Measurements from ENCODE around the gene TRIM28. TPM values are rescaled to one million over a fixed set of nuclear protein-coding genes. Genes with fewer than 3 reads are reported as not detected.

TRIM28 gene
- total and polyA plus RNA-seq, 9 of the 15 experiments (the other 6 are each of a cell fraction or from before 2014, with no cell fraction given), result 12.1 to 797 (median 490) TPM

DNA sequence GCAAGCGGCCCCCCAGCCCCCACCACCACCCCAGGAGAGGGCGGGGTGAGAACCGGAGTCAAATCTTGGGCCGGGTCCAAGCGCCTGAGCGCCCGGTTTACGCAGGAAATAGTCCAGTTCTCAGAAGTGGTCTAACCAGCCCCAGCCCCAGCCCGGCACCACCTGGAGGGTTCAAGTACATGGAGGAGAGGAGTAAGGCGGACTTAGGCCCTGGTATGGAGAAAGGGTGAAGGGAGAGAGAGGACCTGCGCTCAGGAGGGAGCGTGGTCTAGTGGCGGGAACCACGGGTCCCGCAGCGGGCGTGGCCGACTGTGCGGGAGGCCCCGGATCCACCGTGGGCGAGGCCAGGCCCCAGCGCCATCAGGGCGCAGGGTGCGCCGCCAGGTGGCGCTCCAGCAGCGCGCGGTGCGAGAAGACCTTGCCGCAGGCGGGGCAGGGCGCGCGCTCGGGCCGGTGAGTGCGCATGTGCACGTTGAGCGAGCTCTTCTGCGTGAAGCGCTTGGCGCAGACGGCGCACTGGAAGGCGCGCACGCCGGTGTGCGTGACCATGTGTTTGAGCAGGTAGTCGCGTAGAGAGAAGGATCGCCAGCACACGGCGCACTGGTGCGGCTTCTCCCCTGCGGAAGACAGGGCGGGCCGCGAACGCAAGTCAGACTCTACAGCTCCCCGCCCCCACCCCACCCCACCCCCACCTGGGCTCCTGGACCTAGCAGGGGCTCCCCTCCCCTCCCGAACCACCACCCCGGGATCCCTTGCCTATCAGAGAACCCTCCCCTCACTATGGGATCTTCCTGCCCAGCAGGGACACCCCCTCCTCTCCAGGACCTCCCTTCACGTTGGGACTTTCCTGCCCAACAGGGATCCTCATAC is 29.9 kb upstream of the TRIM28 start (continued):
- TF ChIP-seq, protein P1, sequence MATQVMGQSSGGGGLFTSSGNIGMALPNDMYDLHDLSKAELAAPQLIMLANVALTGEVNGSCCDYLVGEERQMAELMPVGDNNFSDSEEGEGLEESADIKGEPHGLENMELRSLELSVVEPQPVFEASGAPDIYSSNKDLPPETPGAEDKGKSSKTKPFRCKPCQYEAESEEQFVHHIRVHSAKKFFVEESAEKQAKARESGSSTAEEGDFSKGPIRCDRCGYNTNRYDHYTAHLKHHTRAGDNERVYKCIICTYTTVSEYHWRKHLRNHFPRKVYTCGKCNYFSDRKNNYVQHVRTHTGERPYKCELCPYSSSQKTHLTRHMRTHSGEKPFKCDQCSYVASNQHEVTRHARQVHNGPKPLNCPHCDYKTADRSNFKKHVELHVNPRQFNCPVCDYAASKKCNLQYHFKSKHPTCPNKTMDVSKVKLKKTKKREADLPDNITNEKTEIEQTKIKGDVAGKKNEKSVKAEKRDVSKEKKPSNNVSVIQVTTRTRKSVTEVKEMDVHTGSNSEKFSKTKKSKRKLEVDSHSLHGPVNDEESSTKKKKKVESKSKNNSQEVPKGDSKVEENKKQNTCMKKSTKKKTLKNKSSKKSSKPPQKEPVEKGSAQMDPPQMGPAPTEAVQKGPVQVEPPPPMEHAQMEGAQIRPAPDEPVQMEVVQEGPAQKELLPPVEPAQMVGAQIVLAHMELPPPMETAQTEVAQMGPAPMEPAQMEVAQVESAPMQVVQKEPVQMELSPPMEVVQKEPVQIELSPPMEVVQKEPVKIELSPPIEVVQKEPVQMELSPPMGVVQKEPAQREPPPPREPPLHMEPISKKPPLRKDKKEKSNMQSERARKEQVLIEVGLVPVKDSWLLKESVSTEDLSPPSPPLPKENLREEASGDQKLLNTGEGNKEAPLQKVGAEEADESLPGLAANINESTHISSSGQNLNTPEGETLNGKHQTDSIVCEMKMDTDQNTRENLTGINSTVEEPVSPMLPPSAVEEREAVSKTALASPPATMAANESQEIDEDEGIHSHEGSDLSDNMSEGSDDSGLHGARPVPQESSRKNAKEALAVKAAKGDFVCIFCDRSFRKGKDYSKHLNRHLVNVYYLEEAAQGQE (IDR thresholded peaks at IDR 0.05; ENCODE audit: borderline replicate concordance), result peak; percentile 71
- TF ChIP-seq, protein P1 (CRISPR knock-in tag; IDR thresholded peaks at IDR 0.05; ENCODE audit: low read depth), result peak; percentile 51; the same call in 1 of the 2 replicates
- TF ChIP-seq NR3C1 (CRISPR knock-in tag; IDR thresholded peaks at IDR 0.05), result no peak; the same call in 1 of the 2 replicates
- TF ChIP-seq, protein P2, sequence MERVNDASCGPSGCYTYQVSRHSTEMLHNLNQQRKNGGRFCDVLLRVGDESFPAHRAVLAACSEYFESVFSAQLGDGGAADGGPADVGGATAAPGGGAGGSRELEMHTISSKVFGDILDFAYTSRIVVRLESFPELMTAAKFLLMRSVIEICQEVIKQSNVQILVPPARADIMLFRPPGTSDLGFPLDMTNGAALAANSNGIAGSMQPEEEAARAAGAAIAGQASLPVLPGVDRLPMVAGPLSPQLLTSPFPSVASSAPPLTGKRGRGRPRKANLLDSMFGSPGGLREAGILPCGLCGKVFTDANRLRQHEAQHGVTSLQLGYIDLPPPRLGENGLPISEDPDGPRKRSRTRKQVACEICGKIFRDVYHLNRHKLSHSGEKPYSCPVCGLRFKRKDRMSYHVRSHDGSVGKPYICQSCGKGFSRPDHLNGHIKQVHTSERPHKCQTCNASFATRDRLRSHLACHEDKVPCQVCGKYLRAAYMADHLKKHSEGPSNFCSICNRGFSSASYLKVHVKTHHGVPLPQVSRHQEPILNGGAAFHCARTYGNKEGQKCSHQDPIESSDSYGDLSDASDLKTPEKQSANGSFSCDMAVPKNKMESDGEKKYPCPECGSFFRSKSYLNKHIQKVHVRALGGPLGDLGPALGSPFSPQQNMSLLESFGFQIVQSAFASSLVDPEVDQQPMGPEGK (CRISPR knock-in tag; IDR thresholded peaks at IDR 0.05; ENCODE audit: borderline replicate concordance), result no peak
- TF ChIP-seq, protein P3, sequence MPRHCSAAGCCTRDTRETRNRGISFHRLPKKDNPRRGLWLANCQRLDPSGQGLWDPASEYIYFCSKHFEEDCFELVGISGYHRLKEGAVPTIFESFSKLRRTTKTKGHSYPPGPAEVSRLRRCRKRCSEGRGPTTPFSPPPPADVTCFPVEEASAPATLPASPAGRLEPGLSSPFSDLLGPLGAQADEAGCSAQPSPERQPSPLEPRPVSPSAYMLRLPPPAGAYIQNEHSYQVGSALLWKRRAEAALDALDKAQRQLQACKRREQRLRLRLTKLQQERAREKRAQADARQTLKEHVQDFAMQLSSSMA (CRISPR knock-in tag; IDR thresholded peaks at IDR 0.05), result no peak
- peak; percentile 31 for TF ChIP-seq PCBP1 (IDR thresholded peaks at IDR 0.05; ENCODE audit: low read depth, low read length, poor library complexity, severe bottlenecking)
- TF ChIP-seq ZNF41 (CRISPR knock-in tag; conservative IDR thresholded peaks at IDR 0.05), result no peak
- TF ChIP-seq, protein P4, sequence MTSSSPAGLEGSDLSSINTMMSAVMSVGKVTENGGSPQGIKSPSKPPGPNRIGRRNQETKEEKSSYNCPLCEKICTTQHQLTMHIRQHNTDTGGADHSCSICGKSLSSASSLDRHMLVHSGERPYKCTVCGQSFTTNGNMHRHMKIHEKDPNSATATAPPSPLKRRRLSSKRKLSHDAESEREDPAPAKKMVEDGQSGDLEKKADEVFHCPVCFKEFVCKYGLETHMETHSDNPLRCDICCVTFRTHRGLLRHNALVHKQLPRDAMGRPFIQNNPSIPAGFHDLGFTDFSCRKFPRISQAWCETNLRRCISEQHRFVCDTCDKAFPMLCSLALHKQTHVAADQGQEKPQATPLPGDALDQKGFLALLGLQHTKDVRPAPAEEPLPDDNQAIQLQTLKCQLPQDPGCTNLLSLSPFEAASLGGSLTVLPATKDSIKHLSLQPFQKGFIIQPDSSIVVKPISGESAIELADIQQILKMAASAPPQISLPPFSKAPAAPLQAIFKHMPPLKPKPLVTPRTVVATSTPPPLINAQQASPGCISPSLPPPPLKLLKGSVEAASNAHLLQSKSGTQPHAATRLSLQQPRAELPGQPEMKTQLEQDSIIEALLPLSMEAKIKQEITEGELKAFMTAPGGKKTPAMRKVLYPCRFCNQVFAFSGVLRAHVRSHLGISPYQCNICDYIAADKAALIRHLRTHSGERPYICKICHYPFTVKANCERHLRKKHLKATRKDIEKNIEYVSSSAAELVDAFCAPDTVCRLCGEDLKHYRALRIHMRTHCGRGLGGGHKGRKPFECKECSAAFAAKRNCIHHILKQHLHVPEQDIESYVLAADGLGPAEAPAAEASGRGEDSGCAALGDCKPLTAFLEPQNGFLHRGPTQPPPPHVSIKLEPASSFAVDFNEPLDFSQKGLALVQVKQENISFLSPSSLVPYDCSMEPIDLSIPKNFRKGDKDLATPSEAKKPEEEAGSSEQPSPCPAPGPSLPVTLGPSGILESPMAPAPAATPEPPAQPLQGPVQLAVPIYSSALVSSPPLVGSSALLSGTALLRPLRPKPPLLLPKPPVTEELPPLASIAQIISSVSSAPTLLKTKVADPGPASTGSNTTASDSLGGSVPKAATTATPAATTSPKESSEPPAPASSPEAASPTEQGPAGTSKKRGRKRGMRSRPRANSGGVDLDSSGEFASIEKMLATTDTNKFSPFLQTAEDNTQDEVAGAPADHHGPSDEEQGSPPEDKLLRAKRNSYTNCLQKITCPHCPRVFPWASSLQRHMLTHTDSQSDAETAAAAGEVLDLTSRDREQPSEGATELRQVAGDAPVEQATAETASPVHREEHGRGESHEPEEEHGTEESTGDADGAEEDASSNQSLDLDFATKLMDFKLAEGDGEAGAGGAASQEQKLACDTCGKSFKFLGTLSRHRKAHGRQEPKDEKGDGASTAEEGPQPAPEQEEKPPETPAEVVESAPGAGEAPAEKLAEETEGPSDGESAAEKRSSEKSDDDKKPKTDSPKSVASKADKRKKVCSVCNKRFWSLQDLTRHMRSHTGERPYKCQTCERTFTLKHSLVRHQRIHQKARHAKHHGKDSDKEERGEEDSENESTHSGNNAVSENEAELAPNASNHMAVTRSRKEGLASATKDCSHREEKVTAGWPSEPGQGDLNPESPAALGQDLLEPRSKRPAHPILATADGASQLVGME (CRISPR knock-in tag; IDR thresholded peaks at IDR 0.05), result 0 out of 2 replicates have a peak, but pooled peaks have one; percentile 27

All from K562 (cell line).